ENCODE results near the gene HSDL2.

The HSDL2 gene

DNA sequence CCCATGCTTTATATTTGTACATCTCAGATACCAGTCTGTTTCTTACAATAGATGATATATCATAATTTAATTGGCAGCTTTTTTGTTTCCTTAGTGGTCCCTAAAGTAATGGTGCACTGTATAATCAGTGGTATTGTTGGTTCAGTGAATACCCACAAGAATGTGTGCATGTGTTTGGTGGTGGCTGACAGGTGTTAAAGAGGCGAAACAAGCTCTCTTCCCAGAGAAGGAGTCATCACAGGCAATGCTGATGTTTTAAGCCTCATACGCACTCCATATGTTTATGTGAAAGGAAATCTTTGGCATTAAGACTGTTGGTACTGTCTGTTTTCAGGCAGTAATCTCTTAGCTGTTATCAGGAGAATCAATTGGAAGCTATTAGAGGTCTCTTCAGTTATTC lies 57.5 kb downstream of the HSDL2 start:
- intact Hi-C loops (cut with DNase I): no loop called here
- DNase-seq: no peak

DNA sequence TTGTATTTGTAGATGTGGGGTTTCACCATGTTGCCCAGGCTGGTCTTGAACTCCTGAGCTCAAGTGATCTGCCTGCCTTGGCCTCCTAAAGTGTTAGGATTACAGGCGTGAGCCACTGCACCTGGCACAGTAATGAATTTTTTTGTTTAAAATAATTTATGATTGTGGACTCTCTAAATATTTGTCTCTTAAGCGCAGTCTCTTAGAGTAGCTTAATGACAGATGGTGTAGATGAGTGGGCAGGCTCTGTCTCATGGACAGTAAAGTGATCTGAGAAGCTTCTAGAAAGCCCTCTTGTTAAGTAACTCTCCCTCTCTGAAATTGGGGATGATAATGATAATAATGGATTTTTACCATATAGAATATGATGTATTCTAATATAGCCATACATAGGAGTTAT lies 59.3 kb downstream of the HSDL2 start:
- intact Hi-C loops (cut with DNase I): no loop called here
- DNase-seq: no peak

DNA sequence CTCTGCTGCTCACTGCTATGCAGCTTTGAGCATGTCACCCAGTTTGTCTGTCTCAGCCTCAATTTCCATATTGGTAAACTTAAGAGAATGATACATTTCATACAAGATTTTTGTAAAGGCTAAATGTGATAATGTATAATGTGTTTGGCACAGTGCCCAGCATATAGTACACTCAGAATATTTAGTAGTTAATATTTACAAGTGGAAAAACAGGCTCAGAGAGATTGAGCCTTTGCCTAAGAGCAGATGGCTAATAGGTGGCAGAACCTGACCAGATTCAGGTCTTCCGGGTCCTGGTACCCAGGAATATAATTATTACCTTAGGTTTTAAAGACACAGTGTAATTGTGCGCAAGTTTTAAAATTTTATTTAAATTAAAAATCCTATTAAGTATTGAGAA lies 59.9 kb downstream of the HSDL2 start:
- intact Hi-C loops (cut with DNase I): loop anchor here (5.0 kb wide), 1 partner anchor 267 kb away; no protein-coding TSS in a partner anchor
- no peak for DNase-seq

DNA sequence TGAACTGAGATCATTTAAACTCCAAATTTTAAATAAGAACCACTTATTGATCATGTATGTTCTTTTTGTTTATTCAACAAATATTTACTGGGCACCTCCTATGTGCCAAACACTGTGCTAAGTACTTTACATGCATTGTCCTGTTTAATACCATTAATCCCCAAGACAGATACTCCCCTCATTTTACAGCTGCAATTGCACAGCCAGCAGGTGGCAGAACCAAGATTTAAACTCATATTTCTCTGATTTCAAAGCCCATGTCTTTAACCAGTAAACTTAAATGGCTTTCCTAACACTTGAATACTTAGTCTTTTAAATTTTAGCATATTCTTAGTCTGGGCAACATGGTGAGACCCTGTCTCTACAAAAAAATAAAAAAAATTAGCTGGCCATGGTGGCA lies 63.3 kb downstream of the HSDL2 start:
- DNase-seq: peak in 1 of 10 donors; percentile 34
- intact Hi-C loops (cut with DNase I): loop anchor here (5.0 kb wide), 1 partner anchor 264 kb away; no protein-coding TSS in a partner anchor

DNA sequence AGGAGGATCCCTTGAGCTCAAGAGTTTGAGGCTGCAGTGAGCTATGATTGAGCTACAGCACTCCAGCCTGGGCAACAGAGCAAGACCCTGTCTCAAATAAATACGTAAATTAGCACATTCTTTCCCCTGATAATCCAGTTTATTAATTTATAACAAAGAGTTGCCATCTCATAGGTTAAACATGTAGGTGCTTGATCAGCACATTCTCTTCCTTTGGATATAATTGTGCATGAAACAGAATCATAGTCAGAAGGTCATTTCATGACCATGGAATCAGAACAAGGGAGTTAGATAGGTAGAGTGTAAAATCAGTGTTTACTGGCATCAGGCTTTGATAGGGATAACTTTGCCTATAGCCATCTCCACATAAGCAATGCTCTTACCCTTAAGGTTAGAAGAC lies 63.7 kb downstream of the HSDL2 start:
- intact Hi-C loops (cut with DNase I): loop anchor here (5.0 kb wide), 1 partner anchor 264 kb away; no protein-coding TSS in a partner anchor
- no peak for DNase-seq

DNA sequence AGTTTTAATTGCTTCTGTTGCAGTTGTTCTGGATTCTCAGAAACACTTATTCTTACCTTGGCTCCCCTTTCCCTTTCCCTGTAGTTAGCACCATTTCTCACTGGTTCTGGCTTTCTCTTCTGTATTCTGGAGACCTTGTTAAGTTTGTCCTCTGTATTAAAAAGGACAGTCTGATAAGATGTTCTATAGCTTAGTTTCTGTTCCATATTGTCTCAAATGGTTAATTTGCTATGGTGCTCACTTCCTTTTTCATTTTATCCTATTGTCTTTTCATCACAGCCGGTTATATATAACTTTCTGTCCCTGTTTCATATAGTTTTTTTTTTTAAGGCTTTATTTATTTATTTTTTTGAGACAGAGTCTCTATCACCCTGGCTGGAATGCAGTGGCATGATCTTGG lies 65.3 kb downstream of the HSDL2 start:
- intact Hi-C loops (cut with DNase I): no loop called here
- no peak for DNase-seq

DNA sequence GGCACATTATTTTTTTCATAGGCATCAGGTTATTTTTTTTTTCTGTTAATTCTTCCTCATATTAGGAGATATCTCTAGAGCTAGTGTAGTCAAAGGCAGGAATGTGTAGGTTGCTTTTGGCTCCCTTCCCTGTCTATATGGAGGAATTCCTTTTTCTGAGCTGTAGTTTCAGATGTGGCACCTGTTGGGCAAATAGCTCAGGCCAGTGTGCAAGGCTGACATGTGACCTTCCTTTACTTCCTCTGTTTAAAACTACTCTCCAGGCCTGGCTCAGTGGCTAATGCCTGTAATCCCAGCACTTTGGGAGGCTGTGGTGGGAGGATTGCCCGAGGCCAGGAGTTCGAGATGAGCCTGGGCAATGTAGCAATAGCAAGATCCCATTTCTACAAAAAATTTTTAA lies 66.2 kb downstream of the HSDL2 start:
- intact Hi-C loops (cut with DNase I): no loop called here
- DNase-seq: no peak

DNA sequence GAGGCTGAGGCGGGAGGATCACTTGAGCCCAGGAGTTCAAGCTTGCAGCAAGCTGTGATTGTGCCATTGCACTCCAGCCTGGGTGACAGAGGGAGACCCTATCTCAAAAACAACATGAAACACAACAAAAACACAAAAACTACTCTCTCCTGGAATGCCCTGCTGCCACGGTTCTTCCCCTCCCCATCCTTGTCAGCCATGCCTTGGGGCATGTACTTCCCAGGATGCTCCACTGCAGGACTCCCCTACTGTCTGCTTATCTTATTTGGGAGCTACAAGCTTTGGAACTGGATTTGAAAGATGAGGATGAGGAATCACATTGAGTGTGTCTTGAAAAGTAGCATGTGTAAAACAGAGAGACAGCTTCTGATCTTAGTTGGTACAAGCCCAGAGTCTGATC lies 66.6 kb downstream of the HSDL2 start:
- DNase-seq: no peak
- intact Hi-C loops (cut with DNase I): no loop called here

DNA sequence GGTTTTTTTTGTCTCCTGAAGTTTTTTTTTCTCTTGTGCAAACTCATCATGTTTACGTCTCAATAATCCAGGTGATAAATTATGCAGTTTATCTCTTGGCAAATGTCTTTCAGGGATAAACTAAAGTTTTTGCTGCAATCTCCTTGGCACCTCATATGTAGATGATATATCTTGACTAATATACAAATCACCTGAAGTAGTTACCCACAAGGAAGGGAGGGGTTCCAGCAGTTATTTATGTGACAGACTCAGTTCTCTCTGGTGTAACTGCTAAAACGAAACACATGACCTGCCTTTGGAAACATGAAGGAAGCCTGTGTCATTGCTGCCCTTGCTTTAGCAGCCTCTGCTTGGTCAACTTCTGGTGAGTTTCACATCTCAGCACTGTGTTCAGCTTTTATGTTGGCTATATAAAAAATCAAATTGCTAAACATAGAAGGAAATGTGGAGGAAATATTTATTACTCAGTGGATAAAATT lies 67.4 kb downstream of the HSDL2 start:
- intact Hi-C loops (cut with DNase I): no loop called here
- DNase-seq: no peak

DNA sequence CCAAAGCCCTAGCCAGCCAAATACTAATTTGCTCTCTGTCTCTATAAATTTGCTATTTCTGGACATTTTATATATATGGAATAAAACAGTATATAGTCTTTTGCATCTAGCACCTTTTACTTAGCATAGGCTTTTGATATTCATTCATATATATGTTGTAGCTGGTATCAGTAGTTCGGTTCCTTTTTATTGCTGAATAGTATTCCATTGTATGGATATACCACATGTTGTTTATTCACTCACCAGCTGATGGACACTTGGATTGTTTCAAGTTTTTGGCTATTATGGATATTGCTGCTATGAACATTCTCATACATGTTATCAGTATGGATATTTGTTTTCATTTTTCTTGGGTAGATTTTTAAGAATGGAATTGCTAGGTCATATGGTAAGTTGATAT lies 82.9 kb downstream of the HSDL2 start:
- no peak for DNase-seq
- intact Hi-C loops (cut with DNase I): no loop called here

DNA sequence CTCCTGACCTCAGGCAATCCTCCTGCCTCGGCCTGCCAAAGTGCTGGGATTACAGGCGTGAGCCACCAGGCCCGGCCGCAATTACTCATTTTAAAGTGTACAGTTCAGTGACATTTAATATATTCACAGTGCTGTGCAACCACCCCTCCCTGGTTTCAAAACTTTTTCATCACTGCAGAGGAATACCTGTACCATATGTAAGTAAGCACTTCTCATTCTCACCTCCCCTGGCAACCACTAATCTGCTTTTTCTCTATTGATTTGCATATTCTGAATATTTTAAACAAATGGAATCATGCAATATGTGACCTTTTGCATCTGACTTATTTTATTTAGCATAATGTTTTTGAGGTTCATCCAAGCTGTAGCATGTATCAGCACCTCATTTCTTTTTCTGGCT lies 85.4 kb downstream of the HSDL2 start:
- no peak for DNase-seq
- intact Hi-C loops (cut with DNase I): no loop called here

DNA sequence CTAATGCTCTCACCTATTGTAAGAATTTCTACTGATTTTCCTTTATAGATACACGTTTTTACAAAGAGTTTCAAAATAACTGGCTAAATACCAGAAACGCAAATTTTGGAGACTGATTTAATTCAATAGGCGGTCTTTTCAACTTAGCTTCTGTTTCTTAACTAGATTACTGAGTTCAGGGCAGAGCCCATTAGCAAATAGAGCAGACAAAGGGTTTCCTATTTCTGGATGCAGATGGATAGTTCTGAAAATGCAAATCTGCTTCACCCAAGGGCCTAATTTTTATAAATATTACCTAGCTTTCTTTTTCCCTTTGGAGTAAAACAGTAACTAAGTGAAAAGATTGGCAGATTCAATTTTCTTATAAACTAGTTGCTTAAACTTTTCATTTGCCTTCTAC lies 93.1 kb downstream of the HSDL2 start:
- DNase-seq: no peak
- intact Hi-C loops (cut with DNase I): no loop called here

DNA sequence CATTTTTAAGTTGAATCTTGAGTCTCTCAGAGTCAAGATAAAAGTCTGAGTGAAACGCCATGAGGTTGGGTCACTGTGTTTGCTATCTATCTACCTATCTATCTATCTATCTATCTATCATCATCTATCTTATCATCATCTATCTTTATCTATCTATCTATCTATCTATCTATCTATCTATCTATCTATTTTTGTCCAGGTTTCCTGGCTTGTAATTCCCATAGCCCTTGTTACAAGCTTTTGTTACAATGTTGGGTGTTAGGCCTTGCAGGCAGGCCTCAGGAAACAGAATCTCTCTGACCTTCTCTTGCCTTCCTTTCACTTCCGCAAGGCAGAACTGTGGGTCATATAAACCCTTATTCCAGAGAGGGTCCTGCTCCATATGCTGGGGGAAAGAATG lies 94.1 kb downstream of the HSDL2 start:
- intact Hi-C loops (cut with DNase I): no loop called here
- DNase-seq: no peak

DNA sequence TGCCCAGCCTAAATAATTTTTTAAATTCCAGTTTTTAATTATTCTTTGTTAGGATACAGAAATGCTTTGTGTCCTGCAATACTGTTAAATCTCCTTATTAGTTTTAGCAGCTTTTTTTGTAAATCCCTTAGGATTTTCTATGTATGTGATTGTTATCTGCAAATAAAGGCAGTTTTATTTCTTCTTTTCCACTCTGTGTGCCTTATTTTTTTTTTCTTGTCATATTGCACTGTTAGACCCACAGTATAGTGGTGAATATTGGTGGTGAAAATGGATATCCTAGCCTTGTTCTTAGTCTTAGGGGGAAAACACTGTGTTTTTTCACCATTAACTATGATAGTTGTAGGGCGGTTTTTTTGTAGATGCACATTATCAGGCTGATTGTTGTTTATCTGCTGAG lies 95.4 kb downstream of the HSDL2 start:
- intact Hi-C loops (cut with DNase I): no loop called here
- no peak for DNase-seq

DNA sequence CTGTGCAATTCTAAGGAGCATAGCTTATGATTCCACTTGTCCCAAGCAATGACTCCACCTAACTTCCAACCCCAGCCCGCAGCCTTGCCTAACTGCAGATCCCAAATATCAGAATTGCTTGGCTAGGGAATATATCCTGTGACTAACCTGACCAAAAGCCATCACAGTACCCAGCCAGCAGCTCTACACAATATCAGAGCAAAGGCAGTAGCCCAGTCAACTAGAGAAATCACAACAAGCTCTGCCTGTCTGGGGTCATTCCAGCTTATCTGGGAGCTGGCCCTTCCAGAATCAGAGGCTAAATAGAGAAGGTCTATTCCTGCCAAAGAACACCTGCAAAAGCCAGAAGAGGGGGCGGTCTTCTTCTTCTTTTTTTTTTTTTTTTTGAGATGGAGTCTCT lies 97.4 kb downstream of the HSDL2 start:
- DNase-seq: no peak
- intact Hi-C loops (cut with DNase I): no loop called here

DNA sequence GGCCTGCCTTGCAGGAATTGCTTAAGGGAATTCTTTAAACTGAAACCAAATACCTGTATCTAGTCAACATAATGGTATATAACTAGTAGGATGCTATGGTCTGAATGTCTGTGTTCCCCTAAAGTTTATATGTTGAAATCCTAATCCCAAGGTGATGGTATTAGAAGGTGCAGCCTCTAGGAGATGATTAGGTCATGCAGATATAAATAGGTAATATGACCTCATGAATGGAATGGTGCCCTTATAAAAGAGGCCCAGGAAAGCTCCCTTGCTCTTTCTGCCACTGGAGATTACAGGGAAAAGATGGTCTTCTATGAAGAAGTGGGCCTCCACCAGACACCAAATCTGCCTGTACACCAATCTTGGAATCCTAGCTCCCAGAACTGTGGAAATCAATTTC lies 99.3 kb downstream of the HSDL2 start:
- DNase-seq: no peak
- intact Hi-C loops (cut with DNase I): no loop called here

DNA sequence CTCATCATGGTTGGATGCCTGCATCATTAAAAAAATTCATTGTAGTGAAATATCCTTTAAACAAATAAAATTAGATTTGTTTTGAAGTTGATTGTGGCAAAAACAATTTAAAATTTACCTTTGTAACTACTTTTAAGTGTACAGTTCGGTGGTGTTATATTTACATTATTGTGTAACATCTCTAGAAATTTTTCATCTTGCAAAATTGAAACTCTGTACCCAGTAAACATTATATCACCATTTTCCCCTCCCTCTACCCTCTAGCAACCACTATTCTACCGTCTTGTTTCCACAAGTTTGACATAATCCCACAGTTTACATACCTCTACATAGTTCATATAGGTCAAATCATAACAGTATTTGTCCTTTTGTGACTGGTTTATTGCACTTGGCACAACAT lies 104.7 kb downstream of the HSDL2 start:
- intact Hi-C loops (cut with DNase I): loop anchor here (5.0 kb wide), 1 partner anchor 88 kb away; no protein-coding TSS in a partner anchor
- no peak for DNase-seq

DNA sequence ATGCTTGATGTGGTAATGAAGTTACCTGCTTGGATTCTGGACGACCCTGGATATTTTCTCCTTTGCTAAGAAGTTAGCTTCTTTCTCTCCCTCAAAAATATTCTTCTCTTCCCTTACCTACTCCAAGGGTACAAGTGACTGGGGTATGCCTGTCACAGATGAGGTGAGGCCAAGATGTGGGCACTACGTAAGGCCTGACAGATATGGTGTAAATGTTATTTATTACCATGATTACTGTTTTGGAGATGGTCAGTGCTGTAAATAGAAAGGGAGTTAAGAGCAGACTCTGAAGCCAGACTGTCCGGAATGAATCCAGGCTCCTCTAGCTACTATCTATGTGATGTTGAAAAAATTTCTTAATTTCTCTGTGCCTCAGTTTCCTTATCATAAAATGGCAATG lies 105.7 kb downstream of the HSDL2 start:
- intact Hi-C loops (cut with DNase I): loop anchor here (5.0 kb wide), 1 partner anchor 87 kb away; no protein-coding TSS in a partner anchor

DNA sequence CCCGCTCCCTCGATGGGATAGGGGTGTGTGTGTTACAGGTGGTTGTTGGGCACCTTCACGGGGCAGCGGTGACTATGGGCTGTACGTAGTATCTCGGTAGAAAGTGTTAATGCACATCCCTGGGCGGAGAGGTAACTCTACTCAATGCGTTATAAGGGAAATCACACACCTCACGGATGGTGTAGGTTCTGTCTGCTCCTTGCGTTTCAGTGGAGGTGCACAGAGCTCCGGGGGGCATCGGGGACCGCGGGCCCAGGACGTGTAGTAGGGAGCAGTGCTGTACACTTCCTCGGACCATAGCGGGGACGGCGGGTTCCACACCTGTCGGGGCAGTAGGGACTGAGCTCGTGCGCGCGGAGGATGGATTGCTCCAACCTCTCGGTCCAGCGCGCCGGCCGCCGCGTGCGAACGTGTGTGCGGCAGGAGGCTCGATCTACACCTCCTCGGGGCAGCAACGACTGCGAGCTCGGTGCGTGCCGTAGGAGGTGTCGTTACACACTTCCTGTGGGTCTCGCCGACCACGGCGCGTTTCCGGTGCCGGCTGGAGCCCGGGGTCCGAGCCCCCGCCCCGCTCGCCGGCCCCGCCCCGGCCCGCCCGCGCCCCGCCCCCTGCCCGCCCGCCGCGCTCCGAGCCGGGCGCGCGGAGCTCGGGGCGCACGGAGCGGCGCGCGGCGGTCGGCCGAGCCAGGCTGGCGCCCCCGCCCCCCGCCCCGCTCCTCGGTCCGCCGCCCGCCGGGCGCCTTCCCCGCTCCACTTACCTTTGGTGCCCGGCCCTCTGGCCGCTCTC lies 106.5 kb downstream of the HSDL2 start, which contains the start of gene KIAA1958:
TSS of gene KIAA1958 (plus strand) at position 607 of the 787 bp plus-strand sequence. CDS start 87,254 bp downstream, outside the sequence.
- DNase-seq: peak; percentile 65 to 97 (median 76)
- intact Hi-C loops (cut with DNase I): loop anchor here (2.0 to 5.0 kb wide), 3 partner anchors 86 to 218 kb away; partner anchors contain the start of gene HSDL2

More for the DNA sequence above, 105.7 kb downstream of the HSDL2 start:
- peak in 1 of 10 donors; percentile 1 for DNase-seq

DNA sequence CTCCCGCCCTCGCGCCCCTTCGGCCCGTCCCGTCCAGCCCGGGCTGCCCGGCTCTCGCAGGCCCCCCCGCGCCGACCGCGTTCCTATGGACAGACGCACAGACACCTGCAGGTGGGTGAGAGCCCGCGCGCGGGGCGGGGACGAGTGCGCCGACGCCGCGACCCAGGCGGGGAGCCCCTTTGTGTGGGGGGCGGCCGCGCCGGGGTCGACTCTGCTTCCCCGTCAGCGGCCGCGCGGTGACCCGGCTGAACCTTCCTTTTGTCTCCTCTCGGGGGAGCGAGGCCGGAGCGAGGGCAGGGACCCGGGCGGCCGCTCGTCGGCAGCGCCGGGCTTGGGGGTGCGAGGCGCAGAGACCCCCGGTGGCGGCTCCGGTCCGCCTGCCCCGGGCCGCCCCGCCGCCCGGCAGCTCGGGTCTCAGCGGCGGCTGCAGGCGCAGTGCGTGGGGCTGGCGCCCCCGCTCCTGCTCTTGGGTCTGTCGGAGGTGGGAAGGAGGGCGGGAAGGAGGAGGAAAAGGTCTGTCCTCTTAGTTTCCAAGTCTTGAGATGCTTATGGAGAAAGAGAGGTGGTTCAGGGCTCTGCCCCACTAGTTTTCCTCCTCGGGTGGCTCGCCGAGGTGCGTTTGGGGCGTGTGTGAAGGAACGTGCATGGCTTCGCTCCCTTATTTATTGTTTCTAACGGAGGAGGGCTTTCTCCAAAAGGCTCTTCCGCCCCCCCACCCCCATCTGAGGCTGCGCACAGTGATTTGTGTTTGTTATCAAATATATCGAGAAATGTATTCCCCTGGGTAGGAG lies 107.3 kb downstream of the HSDL2 start:
- intact Hi-C loops (cut with DNase I): loop anchor here (2.0 to 5.0 kb wide), 3 partner anchors 85 to 218 kb away; partner anchors contain the start of gene HSDL2
- DNase-seq: peak; percentile 26 to 94 (median 43)

DNA sequence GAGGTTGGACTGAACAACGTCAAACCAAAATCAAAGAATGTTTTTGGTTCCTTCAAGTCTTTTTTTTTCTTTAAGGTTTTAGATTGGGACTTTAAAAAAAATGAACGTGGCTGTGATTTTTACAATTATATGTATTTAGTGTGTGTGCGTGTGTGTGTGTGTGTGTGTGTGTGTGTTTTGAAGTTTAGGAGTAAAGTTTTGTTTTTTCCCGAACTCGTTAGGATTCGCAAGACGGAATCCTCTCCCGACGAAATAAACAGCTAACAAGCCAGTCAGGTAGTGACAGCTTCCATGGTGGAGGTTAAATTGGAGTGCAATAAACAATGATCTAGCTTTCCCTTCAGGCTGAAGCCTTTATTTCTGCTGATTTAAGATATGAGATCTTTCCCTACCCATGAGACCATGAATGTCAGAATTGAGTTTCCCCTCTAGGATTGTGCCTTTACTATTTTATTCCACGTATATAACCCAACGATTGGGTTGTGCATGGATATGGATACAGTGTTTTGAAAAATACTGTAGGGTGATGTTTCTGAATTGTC lies 108.0 kb downstream of the HSDL2 start:
- no peak for DNase-seq

More for the DNA sequence above, 108.0 kb downstream of the HSDL2 start:
- intact Hi-C loops (cut with DNase I): loop anchor here (2.0 to 5.0 kb wide), 3 partner anchors 84 to 217 kb away; partner anchors contain the start of gene HSDL2

Measured in posterior cingulate gyrus (tissue), 11 donors.